Hepatocyte (in vitro differentiated cells): ENCODE measurements around the gene KCNMA1. TPM values are rescaled to one million over a fixed set of nuclear protein-coding genes. Genes with fewer than 3 reads are reported as not detected.

ENCODE experiments used
- DNase-seq: peaks from one replicate; pipeline ENCODE4 v3.0.0-alpha.2; 2016; ENCODE audit warnings: low spot score
- H2AFZ ChIP-seq: fragments of 200-600 bp; sonication (generic); 2 replicates; pipeline ENCODE4 v1.6.0; 2016; ENCODE audit warnings: antibody characterized with exemption, mild to moderate bottlenecking
- H3K27ac ChIP-seq: fragments of 200-600 bp; sonication (generic); 2 replicates; pipeline ENCODE4 v1.5.1; 2016; ENCODE audit warnings: mild to moderate bottlenecking
- H3K27me3 ChIP-seq: fragments of 200-600 bp; sonication (generic); 2 replicates; pipeline ENCODE4 v1.6.1; 2016
- H3K36me3 ChIP-seq: fragments of 200-600 bp; sonication (generic); replicated peaks from 2 replicates; pipeline ENCODE4 v1.5.1; 2016; ENCODE audit warnings: low read depth; ENCODE audit not compliant: insufficient read depth
- H3K4me1 ChIP-seq: fragments of 200-600 bp; sonication (generic); 2 replicates; pipeline ENCODE4 v1.5.1; 2016; ENCODE audit warnings: mild to moderate bottlenecking, moderate library complexity; ENCODE audit not compliant: insufficient read depth
- H3K4me2 ChIP-seq: fragments of 200-600 bp; sonication (generic); 2 replicates; pipeline ENCODE4 v1.6.0; 2016
- H3K4me3 ChIP-seq: fragments of 200-600 bp; sonication (generic); 2 replicates; pipeline ENCODE4 v1.5.1; 2016; ENCODE audit warnings: mild to moderate bottlenecking
- H3K79me2 ChIP-seq: fragments of 200-600 bp; sonication (generic); 2 replicates; pipeline ENCODE4 v1.6.0; 2017; ENCODE audit warnings: mild to moderate bottlenecking
- H3K9me2 ChIP-seq: fragments of 200-600 bp; sonication (generic); replicated peaks from 2 replicates; pipeline ENCODE4 v1.6.0; 2017; ENCODE audit warnings: mild to moderate bottlenecking; ENCODE audit not compliant: insufficient read depth
- H3K9me3 ChIP-seq: fragments of 200-600 bp; sonication (generic); 2 replicates; pipeline ENCODE4 v1.5.1; 2016; ENCODE audit warnings: low read depth, mild to moderate bottlenecking
- H4K20me1 ChIP-seq: fragments of 200-600 bp; sonication (generic); 2 replicates; pipeline ENCODE4 v1.6.0; 2016; ENCODE audit warnings: mild to moderate bottlenecking; ENCODE audit not compliant: insufficient read depth, poor library complexity, severe bottlenecking
- CTCF ChIP-seq: fragments of 200-600 bp; sonication (generic); IDR thresholded peaks from 2 replicates; pipeline ENCODE4 v1.5.1; 2016; ENCODE audit warnings: antibody characterized with exemption, mild to moderate bottlenecking; ENCODE audit not compliant: poor library complexity
- EZH2 ChIP-seq: fragments of 200-600 bp; sonication (generic); IDR thresholded peaks from 2 replicates; pipeline ENCODE4 v1.6.1; 2016; ENCODE audit warnings: antibody characterized with exemption, mild to moderate bottlenecking, borderline replicate concordance
- EZH2phosphoT487 ChIP-seq: fragments of 200-600 bp; sonication (generic); IDR thresholded peaks from one replicate; pipeline ENCODE4 v1.6.1; 2018; ENCODE audit warnings: antibody characterized with exemption, mild to moderate bottlenecking, low read depth, moderate library complexity; ENCODE audit not compliant: unreplicated experiment, severe bottlenecking
- WGBS: methylation state at CpG from one replicate; pipeline ENCODE4 v1.1.6; 2016; ENCODE audit warnings: low lambda C conversion rate; ENCODE audit errors: missing lambda C conversion rate; 5-methylcytosine and 5-hydroxymethylcytosine counted together
- polyA plus RNA-seq: library from polyadenylated mRNA; unstranded; fragments of >200 nt; fragmentation: Nextera tagmentation; extraction: Ambion mirVana; gene quantifications from 2 replicates; pipeline ENCODE4 v1.2.1, GENCODE V29; 2016
- total RNA-seq: library from RNA; depleted of rRNA; stranded (reverse); fragments of >200 nt; gene quantifications from 2 replicates; pipeline ENCODE4 v1.2.3, GENCODE V29; 2014

Gene KCNMA1
- total and polyA plus RNA-seq, 2 experiments from 2014 or later = 42.6 to 73.3 TPM

GRCh38 chr10:76944640-76945039 lies 693.0 kb downstream of the KCNMA1 start:
- no peaks in the 10 kb centered on the region for H3K79me2 ChIP-seq
- H3K27ac ChIP-seq = no peak overlapping the region
- H3K4me2 ChIP-seq = no peak overlapping the region
- no peak overlapping the region for H3K4me3 ChIP-seq
- H3K4me1 ChIP-seq = peaks cover 6% of the 10 kb centered on the region
- DNase-seq = no peak
- WGBS = 87% methylated on average over 7 of the region's 7 CpGs
- H3K9me2 ChIP-seq = no peaks in the 10 kb centered on the region
- no peaks in the 10 kb centered on the region for H3K9me3 ChIP-seq
- no peak overlapping the region for H2AFZ ChIP-seq
- H4K20me1 ChIP-seq = no peaks in the 10 kb centered on the region
- TF ChIP-seq CTCF = no peak
- TF ChIP-seq EZH2phosphoT487 = no peak
- no peak for TF ChIP-seq EZH2
- no peaks in the 10 kb centered on the region for H3K36me3 ChIP-seq
- no peaks in the 10 kb centered on the region for H3K27me3 ChIP-seq

GRCh38 chr10:76942628-76943416 lies 694.8 kb downstream of the KCNMA1 start:
- no peak overlapping the region for H2AFZ ChIP-seq
- H3K9me3 ChIP-seq = no peaks in the 10 kb centered on the region
- no peaks in the 10 kb centered on the region for H3K27me3 ChIP-seq
- no peaks in the 10 kb centered on the region for H4K20me1 ChIP-seq
- no peak overlapping the region for H3K4me2 ChIP-seq
- no peaks in the 10 kb centered on the region for H3K79me2 ChIP-seq
- H3K36me3 ChIP-seq = no peaks in the 10 kb centered on the region
- H3K4me3 ChIP-seq = no peak overlapping the region
- no peaks in the 10 kb centered on the region for H3K9me2 ChIP-seq
- DNase-seq = no peak
- no peak overlapping the region for H3K27ac ChIP-seq
- H3K4me1 ChIP-seq = peaks cover 8% of the 10 kb centered on the region
- no peak for TF ChIP-seq CTCF
- TF ChIP-seq EZH2 = no peak
- TF ChIP-seq EZH2phosphoT487 = no peak
- WGBS = 77% methylated on average over 8 of the region's 8 CpGs

- H3K4me1 ChIP-seq = peaks cover 8% of the 10 kb centered on the region
- TF ChIP-seq CTCF (no peak), EZH2phosphoT487 (no peak), EZH2 (no peak)
- H3K4me2 ChIP-seq = no peak overlapping the region
- DNase-seq = no peak
- H3K9me3 ChIP-seq = no peaks in the 10 kb centered on the region
- no peak overlapping the region for H2AFZ ChIP-seq
- no peaks in the 10 kb centered on the region for H3K27me3 ChIP-seq
- no peaks in the 10 kb centered on the region for H3K36me3 ChIP-seq
- H4K20me1 ChIP-seq = no peaks in the 10 kb centered on the region
- peak overlapping the region; percentile 32 for H3K27ac ChIP-seq
- 45% methylated on average over 2 of the region's 2 CpGs for WGBS
- no peaks in the 10 kb centered on the region for H3K9me2 ChIP-seq
- no peaks in the 10 kb centered on the region for H3K79me2 ChIP-seq
- no peak overlapping the region for H3K4me3 ChIP-seq
Observed at GRCh38 chr10:76939933-76940468, 697.6 kb downstream of the KCNMA1 start.
